Measurements from ENCODE around the gene SOCS7. TPM values are rescaled to one million over a fixed set of nuclear protein-coding genes. Genes with fewer than 3 reads are reported as not detected.

The SOCS7 gene
- polyA plus RNA-seq, 1 donor (not counting 4 experiments of a cell fraction or from before 2014, with no cell fraction given) = 7.5 TPM

DNA sequence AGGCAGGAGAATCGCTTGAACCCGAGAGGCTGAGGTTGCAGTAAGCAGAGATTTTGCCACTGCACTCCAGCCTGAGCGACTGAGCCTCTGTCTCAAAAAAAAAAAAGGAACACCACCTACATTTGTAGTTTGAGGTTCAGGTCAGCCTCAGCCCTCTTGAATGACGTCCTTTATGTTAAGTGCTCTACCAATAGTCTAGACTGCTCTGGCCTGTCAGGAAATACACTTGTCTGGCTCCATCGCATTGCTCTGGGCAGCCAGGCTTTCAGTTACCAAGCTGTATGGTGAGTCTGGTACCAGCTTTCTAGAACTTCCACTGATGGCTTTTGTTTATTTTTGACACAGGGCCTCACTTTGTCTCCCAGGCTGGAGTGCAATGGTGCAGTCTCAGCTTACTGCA, 11.4 kb downstream of the SOCS7 start:
- H2AFZ ChIP-seq (ENCODE audit: control insufficient read depth, low read length) = no peak overlapping the region
- H3K4me1 ChIP-seq (ENCODE audit: control insufficient read depth, extremely low read depth, insufficient read depth, low read length) = peaks cover 17% of the 10 kb centered on the region
- H3K4me3 ChIP-seq (ENCODE audit: control insufficient read depth in 2 of 3, extremely low read depth in 1 of 3, insufficient read depth in 2 of 3, low read depth in 1 of 3, low read length in 3 of 3) = no peak overlapping the region
- no peaks in the 10 kb centered on the region for H3K9me3 ChIP-seq (ENCODE audit: control insufficient read depth, low read depth, low read length)
- no peak for TF ChIP-seq EZH2 (IDR thresholded peaks at IDR 0.05; ENCODE audit: low read length)
- TF ChIP-seq, protein P1, sequence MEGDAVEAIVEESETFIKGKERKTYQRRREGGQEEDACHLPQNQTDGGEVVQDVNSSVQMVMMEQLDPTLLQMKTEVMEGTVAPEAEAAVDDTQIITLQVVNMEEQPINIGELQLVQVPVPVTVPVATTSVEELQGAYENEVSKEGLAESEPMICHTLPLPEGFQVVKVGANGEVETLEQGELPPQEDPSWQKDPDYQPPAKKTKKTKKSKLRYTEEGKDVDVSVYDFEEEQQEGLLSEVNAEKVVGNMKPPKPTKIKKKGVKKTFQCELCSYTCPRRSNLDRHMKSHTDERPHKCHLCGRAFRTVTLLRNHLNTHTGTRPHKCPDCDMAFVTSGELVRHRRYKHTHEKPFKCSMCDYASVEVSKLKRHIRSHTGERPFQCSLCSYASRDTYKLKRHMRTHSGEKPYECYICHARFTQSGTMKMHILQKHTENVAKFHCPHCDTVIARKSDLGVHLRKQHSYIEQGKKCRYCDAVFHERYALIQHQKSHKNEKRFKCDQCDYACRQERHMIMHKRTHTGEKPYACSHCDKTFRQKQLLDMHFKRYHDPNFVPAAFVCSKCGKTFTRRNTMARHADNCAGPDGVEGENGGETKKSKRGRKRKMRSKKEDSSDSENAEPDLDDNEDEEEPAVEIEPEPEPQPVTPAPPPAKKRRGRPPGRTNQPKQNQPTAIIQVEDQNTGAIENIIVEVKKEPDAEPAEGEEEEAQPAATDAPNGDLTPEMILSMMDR (optimal IDR thresholded peaks at IDR 0.05 in 1 of 3, IDR thresholded peaks at IDR 0.05 in 1 of 3, conservative IDR thresholded peaks at IDR 0.05 in 1 of 3; ENCODE audit: extremely low read depth in 1 of 3, insufficient read depth in 2 of 3, low read length in 3 of 3) = no peak
- dilution Hi-C loops (cut with MboI; ENCODE audit: extremely low pct_ligation_motif_present, low sequenced_read_pairs) = no loop called here
- H3K27ac ChIP-seq (ENCODE audit: control insufficient read depth, insufficient read depth, low read length) = no peak overlapping the region
- DNase-seq (ENCODE audit: low read depth, low spot score) (no peak), FAIRE-seq (no peak)
- peaks cover 2% of the 10 kb centered on the region for H3K9me1 ChIP-seq (ENCODE audit: control insufficient read depth, extremely low read depth, insufficient read depth, low read length)
- peaks cover 0 to 6% of the 10 kb centered on the region in 2 experiments for H3K36me3 ChIP-seq (ENCODE audit: control insufficient read depth in 2 of 2, extremely low read depth in 1 of 2, insufficient read depth in 2 of 2, low read length in 2 of 2)
- no peak overlapping the region for H3K9ac ChIP-seq (ENCODE audit: control insufficient read depth, extremely low read depth, insufficient read depth, low read length)
- H3K79me2 ChIP-seq (ENCODE audit: control insufficient read depth, insufficient read depth, low read length) = peaks cover 2% of the 10 kb centered on the region
- peaks cover 3% of the 10 kb centered on the region for H4K20me1 ChIP-seq (ENCODE audit: control insufficient read depth, extremely low read depth, insufficient read depth, low read length)
- no peaks in the 10 kb centered on the region for H3K27me3 ChIP-seq (ENCODE audit: control insufficient read depth, extremely low read depth, insufficient read depth, low read length)
- H3K4me2 ChIP-seq (ENCODE audit: control insufficient read depth, extremely low read depth, insufficient read depth, low read depth, low read length) = no peak overlapping the region

DNA sequence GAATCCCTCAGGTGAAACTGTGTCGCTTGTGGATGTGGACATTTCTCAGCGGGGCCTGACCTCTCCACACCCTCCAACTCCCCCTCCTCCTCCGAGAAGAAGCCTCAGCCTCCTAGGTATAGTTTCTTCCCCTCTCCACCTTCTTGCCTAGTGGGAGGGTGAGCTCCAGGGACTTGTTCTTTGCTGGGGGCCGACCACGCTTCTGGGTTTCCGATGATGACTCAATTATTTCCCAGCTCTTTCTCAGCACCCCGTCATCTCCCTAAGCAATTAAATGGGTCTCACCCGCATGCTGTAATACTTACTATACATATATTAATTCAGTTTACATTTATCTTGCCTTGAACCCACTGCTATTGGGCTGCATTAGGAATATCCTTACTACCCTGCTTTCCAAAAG, 13.1 kb downstream of the SOCS7 start:
- Histone ChIP-seq H3K4me2 (ENCODE audit: control insufficient read depth, extremely low read depth, insufficient read depth, low read depth, low read length) (no peak overlapping the region), H3K27ac (ENCODE audit: control insufficient read depth, insufficient read depth, low read length) (no peak overlapping the region)
- DNase-seq (ENCODE audit: low read depth, low spot score) = no peak

More for the DNA sequence above, 13.1 kb downstream of the SOCS7 start:
- Histone ChIP-seq H4K20me1 (ENCODE audit: control insufficient read depth, extremely low read depth, insufficient read depth, low read length) (peaks cover 3% of the 10 kb centered on the region), H3K9me3 (ENCODE audit: control insufficient read depth, low read depth, low read length) (no peaks in the 10 kb centered on the region), H3K36me3 (ENCODE audit: control insufficient read depth in 2 of 2, extremely low read depth in 1 of 2, insufficient read depth in 2 of 2, low read length in 2 of 2) (peaks cover 0 to 6% of the 10 kb centered on the region in 2 experiments), H3K4me3 (ENCODE audit: control insufficient read depth in 2 of 3, extremely low read depth in 1 of 3, insufficient read depth in 2 of 3, low read depth in 1 of 3, low read length in 3 of 3) (no peak overlapping the region), H2AFZ (ENCODE audit: control insufficient read depth, low read length) (no peak overlapping the region), H3K27me3 (ENCODE audit: control insufficient read depth, extremely low read depth, insufficient read depth, low read length) (no peaks in the 10 kb centered on the region), H3K9ac (ENCODE audit: control insufficient read depth, extremely low read depth, insufficient read depth, low read length) (no peak overlapping the region), H3K79me2 (ENCODE audit: control insufficient read depth, insufficient read depth, low read length) (peaks cover 2% of the 10 kb centered on the region), H3K4me1 (ENCODE audit: control insufficient read depth, extremely low read depth, insufficient read depth, low read length) (peaks cover 12% of the 10 kb centered on the region), H3K9me1 (ENCODE audit: control insufficient read depth, extremely low read depth, insufficient read depth, low read length) (peaks cover 2% of the 10 kb centered on the region)
- no peak for FAIRE-seq
- TF ChIP-seq, protein P1 (optimal IDR thresholded peaks at IDR 0.05 in 1 of 3, IDR thresholded peaks at IDR 0.05 in 1 of 3, conservative IDR thresholded peaks at IDR 0.05 in 1 of 3; ENCODE audit: extremely low read depth in 1 of 3, insufficient read depth in 2 of 3, low read length in 3 of 3) = no peak
- TF ChIP-seq EZH2 (IDR thresholded peaks at IDR 0.05; ENCODE audit: low read length) = no peak
- dilution Hi-C loops (cut with MboI; ENCODE audit: extremely low pct_ligation_motif_present, low sequenced_read_pairs) = no loop called here

Data from keratinocyte (primary cell).